Subcutaneous adipose tissue (tissue), 4 donors: ENCODE data around the gene SORL1. TPM values are rescaled to one million over a fixed set of nuclear protein-coding genes. Genes with fewer than 3 reads are reported as not detected.

Experiments
- total RNA-seq, 4 donors: library from RNA; depleted of rRNA; stranded (reverse); fragments of >200 nt; gene quantifications; one replicate each; pipeline ENCODE4 v1.1.0, GENCODE V29; 2016
- TF ChIP-seq, protein P1 (sequence below): fragments of 450-650 bp; IDR thresholded peaks from one replicate; pipeline ENCODE4 v1.5.1; 2016; ENCODE audit warnings: low read depth, mild to moderate bottlenecking, control low read depth, antibody characterized with exemption, moderate library complexity

SORL1 gene
- total RNA-seq, 4 donors from 2014 or later, result 4.2 to 10.7 (median 6.6) TPM

GRCh38 chr11:121465709-121466062 lies 13.6 kb downstream of the SORL1 start:
- TF ChIP-seq, protein P1, sequence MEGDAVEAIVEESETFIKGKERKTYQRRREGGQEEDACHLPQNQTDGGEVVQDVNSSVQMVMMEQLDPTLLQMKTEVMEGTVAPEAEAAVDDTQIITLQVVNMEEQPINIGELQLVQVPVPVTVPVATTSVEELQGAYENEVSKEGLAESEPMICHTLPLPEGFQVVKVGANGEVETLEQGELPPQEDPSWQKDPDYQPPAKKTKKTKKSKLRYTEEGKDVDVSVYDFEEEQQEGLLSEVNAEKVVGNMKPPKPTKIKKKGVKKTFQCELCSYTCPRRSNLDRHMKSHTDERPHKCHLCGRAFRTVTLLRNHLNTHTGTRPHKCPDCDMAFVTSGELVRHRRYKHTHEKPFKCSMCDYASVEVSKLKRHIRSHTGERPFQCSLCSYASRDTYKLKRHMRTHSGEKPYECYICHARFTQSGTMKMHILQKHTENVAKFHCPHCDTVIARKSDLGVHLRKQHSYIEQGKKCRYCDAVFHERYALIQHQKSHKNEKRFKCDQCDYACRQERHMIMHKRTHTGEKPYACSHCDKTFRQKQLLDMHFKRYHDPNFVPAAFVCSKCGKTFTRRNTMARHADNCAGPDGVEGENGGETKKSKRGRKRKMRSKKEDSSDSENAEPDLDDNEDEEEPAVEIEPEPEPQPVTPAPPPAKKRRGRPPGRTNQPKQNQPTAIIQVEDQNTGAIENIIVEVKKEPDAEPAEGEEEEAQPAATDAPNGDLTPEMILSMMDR, result no peak

- TF ChIP-seq, protein P1, result no peak
Observed at GRCh38 chr11:121466063-121466794, 14.1 kb downstream of the SORL1 start.

DNA sequence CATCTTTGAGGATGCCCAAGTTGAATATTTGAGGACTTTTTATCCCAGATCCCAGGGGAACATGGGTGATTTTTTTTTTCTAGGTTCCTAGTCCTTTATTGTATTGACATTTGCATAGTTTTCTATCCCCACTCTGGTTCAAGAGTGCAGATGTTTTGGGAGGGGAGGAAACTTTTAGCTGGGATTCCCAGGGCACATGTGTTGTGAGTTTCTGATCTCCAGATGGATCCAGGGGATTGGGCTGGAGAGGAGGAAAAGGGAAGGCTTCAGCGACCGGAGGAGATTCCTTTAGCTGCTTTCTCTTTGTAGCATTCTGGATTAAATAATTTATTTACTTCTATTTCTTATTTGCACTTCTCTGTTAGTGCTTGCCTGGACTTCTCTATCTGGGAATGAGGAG lies 15.4 kb downstream of the SORL1 start:
- TF ChIP-seq, protein P1, result no peak

- TF ChIP-seq, protein P1, result no peak
Observed at GRCh38 chr11:121467965-121468364, 15.9 kb downstream of the SORL1 start.

DNA sequence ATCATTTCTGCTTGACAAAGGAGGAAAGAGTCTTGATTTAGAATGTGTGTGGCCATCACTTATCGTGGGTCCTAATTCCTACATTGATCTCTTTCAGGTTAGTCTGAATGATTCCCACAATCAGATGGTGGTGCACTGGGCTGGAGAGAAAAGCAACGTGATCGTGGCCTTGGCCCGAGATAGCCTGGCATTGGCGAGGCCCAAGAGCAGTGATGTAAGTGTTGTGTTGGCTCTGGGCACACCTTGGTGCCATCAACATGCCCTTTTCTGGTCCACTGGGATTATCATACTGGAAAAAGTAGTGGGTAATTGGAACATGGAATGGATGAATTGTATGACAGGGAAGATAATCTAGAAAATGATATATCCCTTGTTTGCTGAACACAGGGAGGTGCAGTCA lies 17.8 kb downstream of the SORL1 start:
- TF ChIP-seq, protein P1, result no peak

GRCh38 chr11:121471167-121471566 lies 19.1 kb downstream of the SORL1 start:
- TF ChIP-seq, protein P1, result no peak

DNA sequence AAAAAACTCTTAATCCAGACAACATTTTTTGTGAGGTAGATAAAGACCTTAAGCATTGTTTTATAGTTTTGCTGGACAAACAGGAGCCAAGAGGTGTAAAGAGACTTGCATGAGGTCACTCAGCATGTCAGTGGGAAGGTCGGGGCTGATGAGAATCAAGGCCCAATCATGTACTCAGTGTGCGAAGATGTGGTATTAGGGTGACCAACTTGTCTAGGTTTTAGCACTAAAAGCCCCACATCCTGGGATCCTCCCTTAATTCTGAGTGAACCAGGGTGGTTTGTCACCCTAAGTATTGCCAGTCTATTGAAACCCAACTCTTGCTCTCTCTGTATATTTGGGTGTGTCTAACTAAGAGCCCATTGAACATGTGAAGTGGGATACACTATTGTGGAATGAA lies 20.2 kb downstream of the SORL1 start:
- TF ChIP-seq, protein P1, result no peak
